Measurements from ENCODE around the gene C9orf50.

GRCh38 chr9:129655154-129655553, 34.3 kb upstream of the C9orf50 start:
- TF ChIP-seq EP300 (IDR thresholded peaks at IDR 0.05) (no peak), CTCF (IDR thresholded peaks at IDR 0.05) (no peak), POLR2AphosphoS5 (IDR thresholded peaks at IDR 0.05) (no peak)
